ENCODE results near the gene USP46.

Gene USP46

GRCh38 chr4:52676536-52676935 is 17.4 kb upstream of the USP46 start:
- Histone ChIP-seq H3K27me3 (replicated peaks; ENCODE audit: control insufficient read depth, insufficient read depth, low read length) (no peaks in the 10 kb centered on the region), H3K4me1 (ENCODE audit: control insufficient read depth, insufficient read depth, low read length) (no peaks in the 10 kb centered on the region), H3K4me3 (ENCODE audit: low read length) (no peak overlapping the region), H3K9me3 (ENCODE audit: control insufficient read depth, low read length) (no peaks in the 10 kb centered on the region), H3K36me3 (ENCODE audit: control insufficient read depth, insufficient read depth, low read length, severe bottlenecking) (no peaks in the 10 kb centered on the region), H3K9ac (ENCODE audit: low read length) (no peak overlapping the region)
- no peak for DNase-seq (ENCODE audit: low read depth)

DNA sequence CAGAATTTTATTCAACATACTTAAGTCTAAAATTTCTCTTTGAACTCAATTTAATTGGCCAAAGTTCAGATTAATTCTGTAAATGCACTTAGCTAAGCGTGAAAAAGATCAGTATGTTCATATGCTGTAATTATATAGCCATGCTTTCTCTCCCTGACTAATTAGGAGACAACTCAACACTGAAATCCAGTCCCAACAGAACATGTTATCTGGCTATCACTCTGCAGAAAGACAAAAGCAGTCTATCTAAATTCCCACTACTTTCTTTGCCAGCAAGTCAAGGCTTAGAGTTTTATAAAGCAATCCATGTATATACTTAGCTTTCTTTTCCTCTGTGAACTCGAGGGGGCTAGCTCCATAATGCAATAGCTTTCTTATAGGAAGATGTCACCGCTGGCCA is 16.0 kb upstream of the USP46 start:
- Histone ChIP-seq H3K27me3 (replicated peaks; ENCODE audit: control insufficient read depth, insufficient read depth, low read length) (no peaks in the 10 kb centered on the region), H3K9ac (ENCODE audit: low read length) (no peak overlapping the region), H3K9me3 (ENCODE audit: control insufficient read depth, low read length) (no peaks in the 10 kb centered on the region), H3K4me3 (ENCODE audit: low read length) (no peak overlapping the region), H3K36me3 (ENCODE audit: control insufficient read depth, insufficient read depth, low read length, severe bottlenecking) (no peaks in the 10 kb centered on the region), H3K4me1 (ENCODE audit: control insufficient read depth, insufficient read depth, low read length) (no peaks in the 10 kb centered on the region)
- no peak for DNase-seq (ENCODE audit: low read depth)

DNA sequence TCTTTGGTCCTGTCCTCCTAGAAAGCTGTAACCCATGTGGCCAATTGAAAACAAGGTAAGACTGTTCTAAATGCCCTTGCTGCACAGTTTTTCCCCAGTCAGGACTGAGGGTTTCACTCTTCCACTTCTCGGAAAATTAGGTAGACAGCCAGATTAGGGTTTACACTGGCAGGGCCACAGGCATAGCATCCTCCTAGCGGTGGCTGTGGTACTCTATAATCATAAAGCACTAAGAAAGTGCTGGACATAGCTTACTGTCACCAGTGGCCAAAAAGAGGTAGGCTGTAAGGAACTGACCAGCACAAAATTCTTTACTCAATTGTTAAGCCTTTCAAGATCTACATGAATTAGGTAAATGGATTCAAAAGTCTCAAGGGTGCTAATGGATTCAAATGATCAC is 11.6 kb upstream of the USP46 start:
- no peaks in the 10 kb centered on the region for H3K9me3 ChIP-seq (ENCODE audit: control insufficient read depth, low read length)
- H3K27me3 ChIP-seq (replicated peaks; ENCODE audit: control insufficient read depth, insufficient read depth, low read length): no peaks in the 10 kb centered on the region
- no peak for DNase-seq (ENCODE audit: low read depth)
- H3K9ac ChIP-seq (ENCODE audit: low read length): no peak overlapping the region
- no peak overlapping the region for H3K4me3 ChIP-seq (ENCODE audit: low read length)
- no peaks in the 10 kb centered on the region for H3K4me1 ChIP-seq (ENCODE audit: control insufficient read depth, insufficient read depth, low read length)
- no peaks in the 10 kb centered on the region for H3K36me3 ChIP-seq (ENCODE audit: control insufficient read depth, insufficient read depth, low read length, severe bottlenecking)

- Histone ChIP-seq H3K9me3 (ENCODE audit: control insufficient read depth, low read length) (no peaks in the 10 kb centered on the region), H3K27me3 (replicated peaks; ENCODE audit: control insufficient read depth, insufficient read depth, low read length) (no peaks in the 10 kb centered on the region), H3K9ac (ENCODE audit: low read length) (no peak overlapping the region), H3K4me1 (ENCODE audit: control insufficient read depth, insufficient read depth, low read length) (no peaks in the 10 kb centered on the region), H3K4me3 (ENCODE audit: low read length) (no peak overlapping the region), H3K36me3 (ENCODE audit: control insufficient read depth, insufficient read depth, low read length, severe bottlenecking) (no peaks in the 10 kb centered on the region)
- DNase-seq (ENCODE audit: low read depth): no peak
These were observed 11.0 kb upstream of the USP46 start for GRCh38 chr4:52670121-52670520.

- Histone ChIP-seq H3K27me3 (replicated peaks; ENCODE audit: control insufficient read depth, insufficient read depth, low read length) (no peaks in the 10 kb centered on the region), H3K4me3 (ENCODE audit: low read length) (no peak overlapping the region), H3K4me1 (ENCODE audit: control insufficient read depth, insufficient read depth, low read length) (peaks cover 11% of the 10 kb centered on the region), H3K9me3 (ENCODE audit: control insufficient read depth, low read length) (no peaks in the 10 kb centered on the region), H3K36me3 (ENCODE audit: control insufficient read depth, insufficient read depth, low read length, severe bottlenecking) (peaks cover 7% of the 10 kb centered on the region), H3K9ac (ENCODE audit: low read length) (no peak overlapping the region)
- DNase-seq (ENCODE audit: low read depth): no peak
These were observed 6.5 kb upstream of the USP46 start for GRCh38 chr4:52665592-52665991.

DNA sequence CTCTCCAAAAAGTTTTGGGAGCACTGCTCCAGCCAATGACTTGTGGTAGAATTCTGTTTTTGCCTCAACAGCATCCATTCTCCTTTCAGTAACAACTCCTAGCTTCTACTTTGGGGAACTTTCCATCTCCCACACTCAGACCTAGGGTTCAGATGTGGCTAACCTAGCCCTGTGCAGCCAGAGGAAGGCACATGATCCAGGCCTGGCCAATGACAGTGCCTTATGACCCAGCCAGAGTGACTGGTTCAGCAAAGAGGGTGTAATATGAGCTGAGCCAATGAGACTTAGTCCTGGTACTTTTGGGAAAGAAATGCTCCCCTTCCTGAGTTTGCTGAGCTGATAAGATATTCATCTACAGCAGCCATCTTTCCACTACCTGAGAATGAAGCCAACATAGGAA is 5.4 kb upstream of the USP46 start:
- DNase-seq (ENCODE audit: low read depth): no peak
- Histone ChIP-seq H3K4me1 (ENCODE audit: control insufficient read depth, insufficient read depth, low read length) (peaks cover 19% of the 10 kb centered on the region), H3K36me3 (ENCODE audit: control insufficient read depth, insufficient read depth, low read length, severe bottlenecking) (peaks cover 8% of the 10 kb centered on the region), H3K9me3 (ENCODE audit: control insufficient read depth, low read length) (no peaks in the 10 kb centered on the region), H3K4me3 (ENCODE audit: low read length) (no peak overlapping the region), H3K27me3 (replicated peaks; ENCODE audit: control insufficient read depth, insufficient read depth, low read length) (no peaks in the 10 kb centered on the region), H3K9ac (ENCODE audit: low read length) (no peak overlapping the region)

DNA sequence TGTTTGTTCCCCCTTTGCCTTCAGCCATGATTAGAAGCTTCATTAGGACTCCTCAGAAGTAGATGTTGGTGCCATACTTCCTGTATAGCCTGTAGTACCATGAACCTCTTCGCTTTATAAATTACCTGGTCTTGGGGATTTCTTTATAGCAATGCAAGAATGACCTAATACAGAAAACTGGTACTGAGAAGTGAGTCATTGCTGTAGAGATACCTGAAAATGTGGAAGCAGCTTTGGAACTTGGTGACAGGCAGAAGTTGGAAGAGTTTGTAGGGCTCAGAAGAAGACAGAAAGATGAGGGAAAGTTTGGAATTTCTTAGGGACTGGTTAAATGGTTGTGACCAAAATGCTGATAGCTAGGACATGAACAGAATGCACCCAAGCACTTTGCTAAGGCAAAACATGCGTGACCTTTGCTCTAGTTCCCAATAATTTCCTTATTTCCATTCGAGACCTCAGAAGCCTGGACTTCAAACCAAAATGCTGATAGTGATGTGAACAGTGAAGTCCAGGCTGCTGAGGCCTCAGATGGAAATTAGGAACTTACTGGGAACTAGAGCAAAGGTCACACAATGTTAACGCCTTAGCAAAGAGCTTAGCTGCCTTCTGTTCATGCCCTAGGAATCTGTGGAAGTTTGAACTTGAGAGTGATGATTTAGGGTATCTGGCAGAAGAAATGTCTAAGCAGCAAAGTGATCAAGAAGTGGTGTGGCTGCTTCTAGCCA is 3.0 kb upstream of the USP46 start:
- H3K4me3 ChIP-seq (ENCODE audit: low read length): no peak overlapping the region
- no peaks in the 10 kb centered on the region for H3K27me3 ChIP-seq (replicated peaks; ENCODE audit: control insufficient read depth, insufficient read depth, low read length)
- peaks cover 8% of the 10 kb centered on the region for H3K36me3 ChIP-seq (ENCODE audit: control insufficient read depth, insufficient read depth, low read length, severe bottlenecking)
- H3K9me3 ChIP-seq (ENCODE audit: control insufficient read depth, low read length): no peaks in the 10 kb centered on the region
- no peak for DNase-seq (ENCODE audit: low read depth)
- H3K9ac ChIP-seq (ENCODE audit: low read length): no peak overlapping the region
- peaks cover 30% of the 10 kb centered on the region for H3K4me1 ChIP-seq (ENCODE audit: control insufficient read depth, insufficient read depth, low read length)

GRCh38 chr4:52660643-52661042 is 1.5 kb upstream of the USP46 start:
- Histone ChIP-seq H3K4me1 (ENCODE audit: control insufficient read depth, insufficient read depth, low read length) (peaks cover 35% of the 10 kb centered on the region), H3K4me3 (ENCODE audit: low read length) (peak overlapping the region; percentile 92), H3K9ac (ENCODE audit: low read length) (peak overlapping the region; percentile 94), H3K9me3 (ENCODE audit: control insufficient read depth, low read length) (no peaks in the 10 kb centered on the region), H3K27me3 (replicated peaks; ENCODE audit: control insufficient read depth, insufficient read depth, low read length) (no peaks in the 10 kb centered on the region), H3K36me3 (ENCODE audit: control insufficient read depth, insufficient read depth, low read length, severe bottlenecking) (peaks cover 8% of the 10 kb centered on the region)
- no peak for DNase-seq (ENCODE audit: low read depth)

GRCh38 chr4:52659722-52660261 is 691 bp upstream of the USP46 start:
- Histone ChIP-seq H3K9me3 (ENCODE audit: control insufficient read depth, low read length) (no peaks in the 10 kb centered on the region), H3K27me3 (replicated peaks; ENCODE audit: control insufficient read depth, insufficient read depth, low read length) (no peaks in the 10 kb centered on the region), H3K4me1 (ENCODE audit: control insufficient read depth, insufficient read depth, low read length) (peaks cover 35% of the 10 kb centered on the region), H3K36me3 (ENCODE audit: control insufficient read depth, insufficient read depth, low read length, severe bottlenecking) (peaks cover 8% of the 10 kb centered on the region), H3K9ac (ENCODE audit: low read length) (peak overlapping the region; percentile 94), H3K4me3 (ENCODE audit: low read length) (peak overlapping the region; percentile 92)
- peak; percentile 80 for DNase-seq (ENCODE audit: low read depth)

DNA sequence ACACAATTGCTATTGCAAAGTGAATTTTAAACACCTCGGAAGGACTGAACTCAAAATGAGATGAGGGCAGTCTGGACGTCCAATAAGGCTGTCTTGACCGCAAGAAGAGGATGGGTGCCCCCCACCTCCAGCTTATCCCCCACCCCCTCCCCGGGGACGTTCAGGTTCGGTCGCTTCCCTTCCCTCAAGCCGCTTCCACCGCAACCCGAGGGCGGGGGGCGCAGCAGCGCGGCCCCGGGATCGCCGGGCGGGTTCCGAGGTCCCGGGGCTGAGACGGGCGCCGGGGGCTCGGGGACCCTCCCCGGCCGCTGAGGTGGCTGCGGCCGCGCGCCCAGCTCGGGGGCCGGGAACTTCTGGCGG is 480 bp downstream of the USP46 start:
- peak overlapping the region; percentile 86 for H3K4me3 ChIP-seq (ENCODE audit: low read length)
- H3K9ac ChIP-seq (ENCODE audit: low read length): peak overlapping the region; percentile 90
- peaks cover 35% of the 10 kb centered on the region for H3K4me1 ChIP-seq (ENCODE audit: control insufficient read depth, insufficient read depth, low read length)
- DNase-seq (ENCODE audit: low read depth): no peak
- no peaks in the 10 kb centered on the region for H3K9me3 ChIP-seq (ENCODE audit: control insufficient read depth, low read length)
- H3K27me3 ChIP-seq (replicated peaks; ENCODE audit: control insufficient read depth, insufficient read depth, low read length): no peaks in the 10 kb centered on the region
- peaks cover 8% of the 10 kb centered on the region for H3K36me3 ChIP-seq (ENCODE audit: control insufficient read depth, insufficient read depth, low read length, severe bottlenecking)

- DNase-seq (ENCODE audit: low read depth): peak; percentile 75
- peak overlapping the region; percentile 86 for H3K4me3 ChIP-seq (ENCODE audit: low read length)
- peak overlapping the region; percentile 90 for H3K9ac ChIP-seq (ENCODE audit: low read length)
- H3K27me3 ChIP-seq (replicated peaks; ENCODE audit: control insufficient read depth, insufficient read depth, low read length): no peaks in the 10 kb centered on the region
- H3K4me1 ChIP-seq (ENCODE audit: control insufficient read depth, insufficient read depth, low read length): peaks cover 35% of the 10 kb centered on the region
- H3K36me3 ChIP-seq (ENCODE audit: control insufficient read depth, insufficient read depth, low read length, severe bottlenecking): peaks cover 8% of the 10 kb centered on the region
- H3K9me3 ChIP-seq (ENCODE audit: control insufficient read depth, low read length): no peaks in the 10 kb centered on the region
These were observed 1.2 kb downstream of the USP46 start for GRCh38 chr4:52657618-52658501.
